ENCODE measurements around the gene TRIP10.

- TF ChIP-seq POLR2A (IDR thresholded peaks at IDR 0.05): no peak
- TF ChIP-seq CTCF (IDR thresholded peaks at IDR 0.05): no peak
- no peak for TF ChIP-seq POLR2AphosphoS5 (IDR thresholded peaks at IDR 0.05)
Measured at GRCh38 chr19:6760606-6761005, 21.1 kb downstream of the TRIP10 start.
